Prostate gland (tissue), 2 donors: ENCODE results near the gene PARVB.

Experiments used
- POLR2A ChIP-seq: fragments of 450-650 bp; IDR thresholded peaks from one replicate; pipeline ENCODE4 v1.6.1; 2016; ENCODE audit warnings: antibody characterized with exemption, mild to moderate bottlenecking
- POLR2AphosphoS5 ChIP-seq: sonication (generic); formaldehyde crosslinking; IDR thresholded peaks from one replicate; pipeline ENCODE4 v1.6.1; 2017; ENCODE audit warnings: antibody characterized with exemption
- TF ChIP-seq, protein P1 (sequence below), 4 experiments: fragments of 200-600 bp in 2 of 4; fragments of 450-650 bp in 2 of 4; sonication (generic) in 2 of 4; IDR thresholded peaks; 1 replicate in 3 of 4; 2 replicates in 1 of 4; pipeline ENCODE4 v1.5.1; 2016 to 2019; ENCODE audit warnings: antibody characterized with exemption in 4 of 4, mild to moderate bottlenecking in 2 of 4, moderate library complexity in 2 of 4

DNA sequence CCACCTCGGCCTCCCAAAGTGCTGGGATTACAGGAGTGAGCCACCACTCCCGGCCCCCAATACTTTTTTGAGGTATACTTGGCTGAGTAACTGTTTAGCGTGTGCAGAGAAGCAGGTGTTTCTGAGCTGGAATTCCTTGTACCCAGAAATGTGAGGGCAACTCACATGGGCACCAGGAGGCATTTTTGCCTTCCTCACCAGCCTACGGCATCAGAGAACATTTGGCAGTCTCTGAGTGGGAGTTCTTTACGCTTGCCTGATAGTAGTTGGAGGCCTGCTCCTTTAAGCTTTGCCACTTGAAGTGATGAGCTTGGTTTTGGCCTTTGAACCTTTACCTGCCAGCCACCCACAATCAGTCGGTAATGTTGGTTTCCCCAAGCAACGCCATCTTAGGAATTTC, 9.2 kb downstream of the PARVB start:
- TF ChIP-seq POLR2AphosphoS5 (no peak), POLR2A (no peak)
- TF ChIP-seq, protein P1, sequence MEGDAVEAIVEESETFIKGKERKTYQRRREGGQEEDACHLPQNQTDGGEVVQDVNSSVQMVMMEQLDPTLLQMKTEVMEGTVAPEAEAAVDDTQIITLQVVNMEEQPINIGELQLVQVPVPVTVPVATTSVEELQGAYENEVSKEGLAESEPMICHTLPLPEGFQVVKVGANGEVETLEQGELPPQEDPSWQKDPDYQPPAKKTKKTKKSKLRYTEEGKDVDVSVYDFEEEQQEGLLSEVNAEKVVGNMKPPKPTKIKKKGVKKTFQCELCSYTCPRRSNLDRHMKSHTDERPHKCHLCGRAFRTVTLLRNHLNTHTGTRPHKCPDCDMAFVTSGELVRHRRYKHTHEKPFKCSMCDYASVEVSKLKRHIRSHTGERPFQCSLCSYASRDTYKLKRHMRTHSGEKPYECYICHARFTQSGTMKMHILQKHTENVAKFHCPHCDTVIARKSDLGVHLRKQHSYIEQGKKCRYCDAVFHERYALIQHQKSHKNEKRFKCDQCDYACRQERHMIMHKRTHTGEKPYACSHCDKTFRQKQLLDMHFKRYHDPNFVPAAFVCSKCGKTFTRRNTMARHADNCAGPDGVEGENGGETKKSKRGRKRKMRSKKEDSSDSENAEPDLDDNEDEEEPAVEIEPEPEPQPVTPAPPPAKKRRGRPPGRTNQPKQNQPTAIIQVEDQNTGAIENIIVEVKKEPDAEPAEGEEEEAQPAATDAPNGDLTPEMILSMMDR (IDR thresholded peaks at IDR 0.05): no peak
